Smooth muscle cell (in vitro differentiated cells): Measurements from ENCODE around the gene SLC30A5. TPM values are rescaled to one million over a fixed set of nuclear protein-coding genes. Genes with fewer than 3 reads are reported as not detected.
"Not testable (repeated sequence)": the region's sequence is repeated elsewhere in the genome, so short reads cannot be mapped to it uniquely, and the experiment has no call there.

Experiments used
- DNase-seq: peaks from one replicate; lab custom pipeline; 2025; ENCODE audit not compliant: unreplicated experiment; lab: John Stamatoyannopoulos, UW
- H2AFZ ChIP-seq: fragments of 200-600 bp; sonication (generic); 2 replicates; pipeline ENCODE4 v1.6.0; 2016; ENCODE audit warnings: antibody characterized with exemption, low read depth, mild to moderate bottlenecking
- H3F3A ChIP-seq: fragments of 200-600 bp; sonication (generic); 2 replicates; pipeline ENCODE4 v1.6.0; 2017; ENCODE audit warnings: antibody characterized with exemption, low read depth
- H3K27ac ChIP-seq: fragments of 200-600 bp; sonication (generic); 2 replicates; pipeline ENCODE4 v1.5.1; 2016; ENCODE audit warnings: low read depth, mild to moderate bottlenecking
- H3K27me3 ChIP-seq: fragments of 200-600 bp; sonication (generic); 2 replicates; pipeline ENCODE4 v1.6.1; 2016; ENCODE audit warnings: low read depth, mild to moderate bottlenecking
- H3K36me3 ChIP-seq: fragments of 200-600 bp; sonication (generic); 2 replicates; pipeline ENCODE4 v1.5.1; 2016; ENCODE audit warnings: low read depth
- H3K4me1 ChIP-seq: fragments of 200-600 bp; sonication (generic); 2 replicates; pipeline ENCODE4 v1.5.1; 2016; ENCODE audit warnings: low read depth
- H3K4me2 ChIP-seq: fragments of 200-600 bp; sonication (generic); 2 replicates; pipeline ENCODE4 v1.6.0; 2016; ENCODE audit warnings: mild to moderate bottlenecking
- H3K4me3 ChIP-seq: fragments of 200-600 bp; sonication (generic); 2 replicates; pipeline ENCODE4 v1.5.1; 2016; ENCODE audit warnings: mild to moderate bottlenecking
- H3K79me2 ChIP-seq: fragments of 200-600 bp; sonication (generic); 2 replicates; pipeline ENCODE4 v1.6.0; 2016; ENCODE audit warnings: low read depth, mild to moderate bottlenecking
- H3K9ac ChIP-seq: fragments of 200-600 bp; sonication (generic); 2 replicates; pipeline ENCODE4 v1.6.0; 2016; ENCODE audit warnings: low read depth
- H3K9me3 ChIP-seq: fragments of 200-600 bp; sonication (generic); replicated peaks from 2 replicates; pipeline ENCODE4 v1.5.1; 2016; ENCODE audit warnings: low read depth
- H4K20me1 ChIP-seq: fragments of 200-600 bp; sonication (generic); 2 replicates; pipeline ENCODE4 v1.6.0; 2016; ENCODE audit warnings: low read depth
- WGBS: methylation state at CpG from one replicate; pipeline ENCODE4 v1.1.7; 2016; ENCODE audit warnings: low lambda C conversion rate; 5-methylcytosine and 5-hydroxymethylcytosine counted together
- polyA plus RNA-seq: library from polyadenylated mRNA; unstranded; fragments of >200 nt; fragmentation: Nextera tagmentation; extraction: Ambion mirVana; gene quantifications from 2 replicates; pipeline ENCODE4 v1.2.1, GENCODE V29; 2016
- total RNA-seq: library from RNA; depleted of rRNA; stranded (reverse); fragments of >200 nt; gene quantifications from 2 replicates; pipeline ENCODE4 v1.2.3, GENCODE V29; 2014
- TF ChIP-seq, protein P1 (sequence below): fragments of 200-600 bp; sonication (generic); IDR thresholded peaks from 2 replicates; pipeline ENCODE4 v1.5.1; 2017; ENCODE audit warnings: borderline replicate concordance, mild to moderate bottlenecking, antibody characterized with exemption; ENCODE audit not compliant: insufficient read depth, poor library complexity, severe bottlenecking

The SLC30A5 gene
- total and polyA plus RNA-seq, 2 experiments from 2014 or later, result 54.5 to 79.5 TPM

DNA sequence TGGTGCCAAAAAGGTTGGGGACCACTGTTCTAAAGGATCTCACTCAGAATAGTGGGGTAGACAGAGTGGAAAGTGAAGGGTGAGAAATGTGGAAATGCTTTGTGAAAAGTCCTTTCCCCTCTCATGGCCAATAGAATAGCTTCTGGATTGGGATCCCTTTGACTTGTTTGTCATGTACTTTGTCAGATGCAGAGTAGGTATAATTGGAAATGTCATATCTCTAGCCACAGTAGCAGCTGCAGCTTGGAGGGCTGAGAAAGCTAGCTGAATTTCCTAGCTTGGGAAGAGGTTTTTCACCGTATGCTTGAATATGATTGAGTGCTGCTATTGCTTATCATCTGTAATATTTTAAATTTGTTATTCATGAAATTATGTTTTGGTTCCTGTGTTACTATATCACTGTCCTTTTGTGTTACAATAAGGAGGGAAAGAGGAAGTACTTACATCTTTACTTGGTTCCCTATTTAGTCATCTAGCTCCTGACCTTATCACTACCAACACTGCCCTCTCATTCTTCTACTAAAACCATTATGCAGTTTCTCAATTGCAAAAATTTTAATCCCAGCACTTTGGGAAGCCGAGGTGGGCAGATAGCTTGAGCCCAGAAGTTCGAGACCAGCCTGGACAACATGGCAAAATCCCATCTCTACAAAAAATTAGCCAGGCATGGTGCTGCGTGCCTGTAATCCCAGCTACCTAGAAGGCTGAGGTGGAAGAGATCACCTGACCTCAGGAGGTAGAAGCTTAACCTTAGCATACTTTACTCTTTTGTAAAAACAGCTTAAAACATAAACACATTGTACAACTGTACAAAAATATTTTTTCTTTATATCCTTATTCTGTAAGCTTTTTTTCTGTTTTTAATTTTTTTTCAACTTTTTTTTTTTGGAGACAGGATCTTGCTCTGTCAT lies 12.4 kb downstream of the SLC30A5 start:
- no peaks in the 10 kb centered on the region for H3K9me3 ChIP-seq
- no peak overlapping the region for H3K27ac ChIP-seq
- H4K20me1 ChIP-seq, result peaks cover 8% of the 10 kb centered on the region
- 91% methylated on average over 4 of the region's 4 CpGs for WGBS
- TF ChIP-seq, protein P1, sequence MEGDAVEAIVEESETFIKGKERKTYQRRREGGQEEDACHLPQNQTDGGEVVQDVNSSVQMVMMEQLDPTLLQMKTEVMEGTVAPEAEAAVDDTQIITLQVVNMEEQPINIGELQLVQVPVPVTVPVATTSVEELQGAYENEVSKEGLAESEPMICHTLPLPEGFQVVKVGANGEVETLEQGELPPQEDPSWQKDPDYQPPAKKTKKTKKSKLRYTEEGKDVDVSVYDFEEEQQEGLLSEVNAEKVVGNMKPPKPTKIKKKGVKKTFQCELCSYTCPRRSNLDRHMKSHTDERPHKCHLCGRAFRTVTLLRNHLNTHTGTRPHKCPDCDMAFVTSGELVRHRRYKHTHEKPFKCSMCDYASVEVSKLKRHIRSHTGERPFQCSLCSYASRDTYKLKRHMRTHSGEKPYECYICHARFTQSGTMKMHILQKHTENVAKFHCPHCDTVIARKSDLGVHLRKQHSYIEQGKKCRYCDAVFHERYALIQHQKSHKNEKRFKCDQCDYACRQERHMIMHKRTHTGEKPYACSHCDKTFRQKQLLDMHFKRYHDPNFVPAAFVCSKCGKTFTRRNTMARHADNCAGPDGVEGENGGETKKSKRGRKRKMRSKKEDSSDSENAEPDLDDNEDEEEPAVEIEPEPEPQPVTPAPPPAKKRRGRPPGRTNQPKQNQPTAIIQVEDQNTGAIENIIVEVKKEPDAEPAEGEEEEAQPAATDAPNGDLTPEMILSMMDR, result no peak
- no peak overlapping the region for H2AFZ ChIP-seq
- H3K4me2 ChIP-seq, result no peak overlapping the region
- DNase-seq, result no peak
- no peaks in the 10 kb centered on the region for H3K4me1 ChIP-seq
- no peaks in the 10 kb centered on the region for H3F3A ChIP-seq
- no peak overlapping the region for H3K4me3 ChIP-seq
- H3K27me3 ChIP-seq, result no peaks in the 10 kb centered on the region
- H3K79me2 ChIP-seq, result peaks cover 18% of the 10 kb centered on the region
- no peak overlapping the region for H3K9ac ChIP-seq
- peaks cover 38% of the 10 kb centered on the region for H3K36me3 ChIP-seq

DNA sequence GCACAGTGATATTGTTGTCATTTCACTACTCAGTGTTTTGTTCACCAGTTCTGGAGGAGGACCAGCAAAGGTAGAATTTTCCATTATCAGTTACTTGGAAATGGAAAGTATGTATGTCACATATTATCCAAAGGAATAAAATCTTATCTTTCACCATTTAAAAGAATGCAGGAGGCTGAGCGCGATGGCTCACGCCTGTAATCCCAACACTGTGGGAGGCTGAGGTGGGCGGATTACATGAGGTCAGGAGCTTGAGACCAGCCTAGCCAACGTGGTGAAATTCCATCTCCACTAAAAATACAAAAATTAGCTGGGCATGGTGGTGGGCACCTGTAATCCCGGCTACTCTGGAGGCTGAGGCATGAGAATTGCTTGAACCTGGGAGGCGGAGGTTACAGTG lies 14.6 kb downstream of the SLC30A5 start:
- H3F3A ChIP-seq, H3K27ac ChIP-seq, H3K4me3 ChIP-seq, H3K27me3 ChIP-seq, H3K9ac ChIP-seq, H3K4me2 ChIP-seq, H2AFZ ChIP-seq, H3K4me1 ChIP-seq, H3K9me3 ChIP-seq, H4K20me1 ChIP-seq, DNase-seq: not testable (repeated sequence)
- WGBS, result 72% methylated on average over 7 of the region's 7 CpGs
- peaks cover 14% of the 10 kb centered on the region for H3K79me2 ChIP-seq
- peaks cover 39% of the 10 kb centered on the region for H3K36me3 ChIP-seq

DNA sequence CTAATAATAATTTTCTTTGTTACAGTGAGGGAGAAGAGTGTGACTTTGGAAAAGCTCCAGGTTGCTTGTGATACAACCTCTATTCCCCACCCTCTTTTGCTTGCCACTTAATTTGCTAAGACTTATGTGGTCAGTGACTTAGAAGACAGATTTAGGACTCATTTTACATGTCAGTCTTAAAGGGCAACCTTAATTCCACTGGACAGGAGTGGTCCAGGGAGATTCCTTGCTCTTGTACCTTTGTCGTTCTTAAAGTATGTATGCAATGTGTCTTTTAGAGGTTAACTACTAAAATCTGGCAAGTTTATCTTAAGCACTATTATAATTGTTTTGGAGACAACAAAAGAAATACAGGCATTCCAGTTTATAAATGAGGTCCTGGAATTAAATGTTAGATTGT lies 20.0 kb downstream of the SLC30A5 start:
- Histone ChIP-seq H3K27ac (no peak overlapping the region), H3K27me3 (no peaks in the 10 kb centered on the region), H4K20me1 (no peaks in the 10 kb centered on the region), H2AFZ (no peak overlapping the region), H3K36me3 (peaks cover 35% of the 10 kb centered on the region), H3K9me3 (no peaks in the 10 kb centered on the region), H3K79me2 (peaks cover 8% of the 10 kb centered on the region), H3K4me2 (no peak overlapping the region), H3K4me1 (no peaks in the 10 kb centered on the region), H3K9ac (no peak overlapping the region), H3K4me3 (no peak overlapping the region), H3F3A (no peaks in the 10 kb centered on the region)
- DNase-seq, result no peak
- TF ChIP-seq, protein P1, result no peak
- 86% methylated on average over 1 of the region's 1 CpG for WGBS

DNA sequence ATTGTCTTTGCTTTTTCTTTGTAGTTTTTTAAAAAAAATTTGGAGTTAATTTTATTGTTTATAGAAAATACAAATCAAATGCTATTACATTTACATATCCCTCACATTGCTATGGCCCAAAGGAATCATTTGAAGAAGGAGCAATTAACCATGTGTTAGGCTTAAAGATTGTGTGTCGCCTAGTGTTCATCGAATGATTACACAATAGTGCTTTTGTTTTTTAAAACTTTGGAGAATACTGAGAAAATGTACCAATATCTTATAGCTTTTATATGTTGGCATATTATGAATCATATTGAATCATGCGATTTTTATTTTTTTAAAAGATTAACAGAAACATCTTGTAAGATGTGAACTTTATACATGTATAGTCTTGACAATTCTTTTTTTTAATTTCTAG lies 21.7 kb downstream of the SLC30A5 start:
- H3K27ac ChIP-seq, result no peak overlapping the region
- no peaks in the 10 kb centered on the region for H3K27me3 ChIP-seq
- H3K4me3 ChIP-seq, result no peak overlapping the region
- TF ChIP-seq, protein P1, result no peak
- no peak overlapping the region for H3K4me2 ChIP-seq
- H3F3A ChIP-seq, result no peaks in the 10 kb centered on the region
- H3K9me3 ChIP-seq, result no peaks in the 10 kb centered on the region
- H4K20me1 ChIP-seq, result no peaks in the 10 kb centered on the region
- no peak overlapping the region for H2AFZ ChIP-seq
- DNase-seq, result no peak
- no peaks in the 10 kb centered on the region for H3K79me2 ChIP-seq
- no peak overlapping the region for H3K9ac ChIP-seq
- H3K36me3 ChIP-seq, result peaks cover 28% of the 10 kb centered on the region
- 98% methylated on average over 3 of the region's 3 CpGs for WGBS
- no peaks in the 10 kb centered on the region for H3K4me1 ChIP-seq
